GM12891 (cell line): ENCODE results near the gene MTX2.

Experiments
- PAX5 ChIP-seq: IDR thresholded peaks from 2 replicates; pipeline ENCODE4 v1.6.1; 2011; ENCODE audit warnings: low read length, moderate library complexity, mild to moderate bottlenecking; ENCODE audit not compliant: insufficient read depth, severe bottlenecking
- POLR2A ChIP-seq: IDR thresholded peaks from 2 replicates; pipeline ENCODE4 v1.6.1; 2011; ENCODE audit warnings: low read depth, low read length, control low read depth
- POLR2AphosphoS5 ChIP-seq: IDR thresholded peaks from 2 replicates; pipeline ENCODE4 v1.6.1; 2011; ENCODE audit warnings: low read depth, low read length, control low read depth
- SPI1 ChIP-seq: IDR thresholded peaks from 2 replicates; pipeline ENCODE4 v1.6.1; 2011; ENCODE audit warnings: low read depth, low read length, control low read depth
- TAF1 ChIP-seq: IDR thresholded peaks from 2 replicates; pipeline ENCODE4 v1.6.1; 2011; ENCODE audit warnings: low read depth, low read length, control low read depth

DNA sequence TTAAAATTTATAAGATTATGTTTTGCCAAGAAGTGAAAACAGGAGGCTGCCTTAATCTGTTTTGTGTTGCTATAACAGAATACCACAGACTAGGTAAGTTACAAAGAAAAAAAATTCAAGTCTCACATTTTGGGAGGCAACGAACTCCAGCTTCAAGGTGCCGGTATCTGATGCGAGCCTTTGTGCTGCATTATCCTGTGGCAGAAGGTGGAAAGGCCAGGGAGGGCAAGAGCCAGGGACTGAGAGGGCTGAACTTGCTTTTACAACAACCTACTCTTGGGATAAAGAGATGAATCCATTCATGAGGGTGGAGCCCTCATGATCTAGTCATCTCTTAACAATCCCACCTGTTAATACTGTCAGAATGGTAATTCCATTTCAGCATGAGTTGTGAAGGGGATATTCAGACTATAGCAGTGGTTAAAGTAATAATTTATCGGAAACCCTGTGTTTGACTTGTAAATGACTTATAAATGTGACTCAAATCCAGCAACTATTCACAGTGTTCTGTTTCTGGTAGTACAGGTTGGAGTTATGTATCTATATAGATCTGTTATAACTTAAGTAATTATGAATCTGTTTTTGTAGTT is 3.7 kb downstream of the MTX2 start:
- no peak for TF ChIP-seq PAX5
- TF ChIP-seq POLR2A = no peak
- TF ChIP-seq POLR2AphosphoS5 = no peak
- TF ChIP-seq TAF1 = no peak
- no peak for TF ChIP-seq SPI1
